Gastroesophageal sphincter (tissue), 4 donors: ENCODE measurements around the gene P2RY11. TPM values are rescaled to one million over a fixed set of nuclear protein-coding genes. Genes with fewer than 3 reads are reported as not detected.

Experiments used
- ATAC-seq: fragments of 150-250 bp; one replicate; pipeline ENCODE4 v1.9.1; 2016; ENCODE audit warnings: mild to moderate bottlenecking, moderate library complexity
- H3K27ac ChIP-seq, 4 donors: fragments of 200-600 bp; sonication (generic) in 3 of 4; 1 replicate in 3 of 4; 2 replicates in 1 of 4; pipeline ENCODE4 v1.5.1; 2016 to 2019
- H3K27me3 ChIP-seq: fragments of 200-600 bp; sonication (generic); one replicate; pipeline ENCODE4 v1.5.1; 2019
- H3K36me3 ChIP-seq, 2 donors: fragments of 200-600 bp; sonication (generic); one replicate each; pipeline ENCODE4 v1.5.1; 2019; ENCODE audit warnings: control low read depth in 1 of 2
- H3K4me1 ChIP-seq, 3 donors: fragments of 200-600 bp; sonication (generic); 1 replicate in 2 of 3; 2 replicates in 1 of 3; pipeline ENCODE4 v1.5.1; 2016 to 2019; ENCODE audit warnings: control low read depth in 2 of 3
- H3K4me3 ChIP-seq, 2 donors: fragments of 200-600 bp; sonication (generic); one replicate each; pipeline ENCODE4 v1.5.1; 2019; ENCODE audit warnings: mild to moderate bottlenecking in 1 of 2, moderate library complexity in 1 of 2
- H3K9me3 ChIP-seq, 3 donors: fragments of 200-600 bp; sonication (generic); one replicate each; pipeline ENCODE4 v1.5.1; 2017 to 2019; ENCODE audit warnings: control low read depth in 2 of 3
- EP300 ChIP-seq: sonication (generic); formaldehyde crosslinking; IDR thresholded peaks from one replicate; pipeline ENCODE4 v1.6.1; 2017; ENCODE audit warnings: antibody characterized with exemption, mild to moderate bottlenecking
- POLR2A ChIP-seq, 2 donors: fragments of 450-650 bp; IDR thresholded peaks; one replicate each; pipeline ENCODE4 v1.6.1; 2017; ENCODE audit warnings: antibody characterized with exemption in 2 of 2, mild to moderate bottlenecking in 2 of 2, moderate library complexity in 1 of 2
- POLR2AphosphoS5 ChIP-seq: sonication (generic); formaldehyde crosslinking; IDR thresholded peaks from one replicate; pipeline ENCODE4 v1.6.1; 2017; ENCODE audit warnings: antibody characterized with exemption
- WGBS, 2 donors: methylation state at CpG; one replicate each; pipeline ENCODE4 v1.1.5; 2018; ENCODE audit warnings: low coverage in 1 of 2; 5-methylcytosine and 5-hydroxymethylcytosine counted together
- total RNA-seq, 4 donors: library from RNA; depleted of rRNA; stranded (reverse); fragments of >200 nt; gene quantifications; one replicate each; pipeline ENCODE4 v1.1.0, GENCODE V29; 2016
- TF ChIP-seq, protein P1 (sequence below), 4 experiments: fragments of 200-600 bp in 2 of 4; fragments of 450-650 bp in 2 of 4; sonication (generic) in 1 of 4; IDR thresholded peaks; one replicate each; pipeline ENCODE4 v1.5.1; 2017 to 2019; ENCODE audit warnings: antibody characterized with exemption in 4 of 4, mild to moderate bottlenecking in 2 of 4, moderate library complexity in 2 of 4

P2RY11 gene
- total RNA-seq, 4 donors from 2014 or later = 0.96 to 15.7 (median 5.3) TPM

DNA sequence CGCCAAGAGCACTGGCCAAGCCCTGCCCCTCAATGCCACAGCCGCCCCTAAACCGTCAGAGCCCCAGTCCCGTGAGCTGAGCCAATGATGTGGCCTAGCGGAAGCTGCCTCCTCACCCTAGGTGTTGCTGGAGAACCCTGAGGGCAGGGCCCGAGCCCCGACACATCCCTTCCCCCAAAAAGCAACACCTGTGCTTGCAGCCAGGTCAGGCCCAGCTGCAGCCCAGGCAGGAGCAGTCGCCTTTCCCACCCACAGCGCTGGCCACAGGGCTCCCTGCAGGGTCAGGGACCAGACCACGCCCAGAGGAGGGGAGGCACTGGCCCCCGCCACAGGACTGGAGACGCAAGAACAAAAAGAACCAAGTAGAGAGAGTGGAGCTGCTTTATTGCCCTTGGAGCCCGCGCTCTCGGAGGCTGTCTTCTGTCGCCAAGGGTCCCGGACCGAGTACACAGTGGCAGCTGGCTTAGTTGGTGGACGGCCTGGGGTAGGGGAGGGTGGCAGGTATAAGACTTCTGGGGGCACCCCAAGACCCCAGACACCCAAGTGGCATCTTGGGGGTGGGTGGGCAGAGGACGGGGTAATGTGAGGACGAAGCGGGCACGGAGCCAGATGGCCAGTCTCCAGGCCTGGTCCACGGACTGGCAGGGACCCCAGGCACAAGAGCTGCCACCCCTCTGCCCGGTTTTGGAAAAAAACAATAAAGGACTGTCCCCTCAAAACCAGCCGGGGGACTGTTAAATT is 3.3 kb downstream of the P2RY11 start:
- Histone ChIP-seq H3K4me1 (peaks cover 3 to 46% (median 13%) of the 10 kb centered on the region in 3 donors), H3K4me3 (no peak overlapping the region), H3K27me3 (no peaks in the 10 kb centered on the region), H3K27ac (no peak overlapping the region), H3K9me3 (no peaks in the 10 kb centered on the region), H3K36me3 (peaks cover 0 to 73% of the 10 kb centered on the region in 2 donors)
- TF ChIP-seq POLR2A (IDR thresholded peaks at IDR 0.05) = no peak
- TF ChIP-seq POLR2AphosphoS5 = peak; percentile 12
- no peak for ATAC-seq
- 40 to 84% methylated on average over 8 to 12 of the region's 26 CpGs for WGBS, 2 donors

DNA sequence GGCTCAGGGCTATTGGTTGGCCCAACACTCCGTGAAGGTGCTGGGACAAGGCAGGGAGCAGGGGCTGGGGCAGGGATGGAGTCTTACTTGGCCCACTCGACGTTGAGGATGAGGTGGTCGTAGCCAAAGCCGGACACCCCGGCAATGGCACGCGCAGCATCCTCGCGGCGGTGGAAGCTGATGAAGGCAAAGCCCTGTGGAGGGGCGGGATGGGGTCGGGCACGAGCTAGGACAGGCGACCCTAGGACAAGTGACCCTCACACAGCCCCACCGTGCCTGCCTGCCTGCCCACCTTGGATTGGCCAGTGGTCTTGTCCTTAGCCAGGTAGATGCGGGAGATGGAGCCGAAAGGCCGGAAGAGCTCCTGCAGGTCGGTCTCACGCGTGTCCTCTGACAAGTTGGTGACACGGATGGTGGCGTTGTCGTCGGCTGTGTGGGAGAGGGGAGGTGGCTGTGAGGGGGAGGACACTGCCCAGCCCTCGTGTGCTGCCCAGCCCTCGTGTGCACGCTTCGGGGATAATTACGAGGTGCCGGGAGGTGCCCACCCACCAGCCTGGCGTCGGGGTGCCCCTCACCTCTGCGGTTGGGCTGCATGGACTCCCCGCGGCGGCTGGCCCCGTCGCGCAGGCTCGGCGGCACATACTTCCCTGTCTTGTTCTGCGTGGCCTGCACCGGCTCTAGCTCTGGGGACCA is 4.0 kb downstream of the P2RY11 start:
- Histone ChIP-seq H3K27me3 (no peaks in the 10 kb centered on the region), H3K9me3 (no peaks in the 10 kb centered on the region), H3K27ac (no peak overlapping the region), H3K4me3 (no peak overlapping the region), H3K4me1 (peaks cover 3 to 54% (median 13%) of the 10 kb centered on the region in 3 donors), H3K36me3 (peaks cover 0 to 66% of the 10 kb centered on the region in 2 donors)
- TF ChIP-seq, protein P1, sequence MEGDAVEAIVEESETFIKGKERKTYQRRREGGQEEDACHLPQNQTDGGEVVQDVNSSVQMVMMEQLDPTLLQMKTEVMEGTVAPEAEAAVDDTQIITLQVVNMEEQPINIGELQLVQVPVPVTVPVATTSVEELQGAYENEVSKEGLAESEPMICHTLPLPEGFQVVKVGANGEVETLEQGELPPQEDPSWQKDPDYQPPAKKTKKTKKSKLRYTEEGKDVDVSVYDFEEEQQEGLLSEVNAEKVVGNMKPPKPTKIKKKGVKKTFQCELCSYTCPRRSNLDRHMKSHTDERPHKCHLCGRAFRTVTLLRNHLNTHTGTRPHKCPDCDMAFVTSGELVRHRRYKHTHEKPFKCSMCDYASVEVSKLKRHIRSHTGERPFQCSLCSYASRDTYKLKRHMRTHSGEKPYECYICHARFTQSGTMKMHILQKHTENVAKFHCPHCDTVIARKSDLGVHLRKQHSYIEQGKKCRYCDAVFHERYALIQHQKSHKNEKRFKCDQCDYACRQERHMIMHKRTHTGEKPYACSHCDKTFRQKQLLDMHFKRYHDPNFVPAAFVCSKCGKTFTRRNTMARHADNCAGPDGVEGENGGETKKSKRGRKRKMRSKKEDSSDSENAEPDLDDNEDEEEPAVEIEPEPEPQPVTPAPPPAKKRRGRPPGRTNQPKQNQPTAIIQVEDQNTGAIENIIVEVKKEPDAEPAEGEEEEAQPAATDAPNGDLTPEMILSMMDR (IDR thresholded peaks at IDR 0.05) = no peak
- TF ChIP-seq POLR2AphosphoS5 = peak; percentile 5
- WGBS, 2 donors = 74 to 86% methylated on average over 7 to 20 of the region's 45 CpGs
- no peak for ATAC-seq

DNA sequence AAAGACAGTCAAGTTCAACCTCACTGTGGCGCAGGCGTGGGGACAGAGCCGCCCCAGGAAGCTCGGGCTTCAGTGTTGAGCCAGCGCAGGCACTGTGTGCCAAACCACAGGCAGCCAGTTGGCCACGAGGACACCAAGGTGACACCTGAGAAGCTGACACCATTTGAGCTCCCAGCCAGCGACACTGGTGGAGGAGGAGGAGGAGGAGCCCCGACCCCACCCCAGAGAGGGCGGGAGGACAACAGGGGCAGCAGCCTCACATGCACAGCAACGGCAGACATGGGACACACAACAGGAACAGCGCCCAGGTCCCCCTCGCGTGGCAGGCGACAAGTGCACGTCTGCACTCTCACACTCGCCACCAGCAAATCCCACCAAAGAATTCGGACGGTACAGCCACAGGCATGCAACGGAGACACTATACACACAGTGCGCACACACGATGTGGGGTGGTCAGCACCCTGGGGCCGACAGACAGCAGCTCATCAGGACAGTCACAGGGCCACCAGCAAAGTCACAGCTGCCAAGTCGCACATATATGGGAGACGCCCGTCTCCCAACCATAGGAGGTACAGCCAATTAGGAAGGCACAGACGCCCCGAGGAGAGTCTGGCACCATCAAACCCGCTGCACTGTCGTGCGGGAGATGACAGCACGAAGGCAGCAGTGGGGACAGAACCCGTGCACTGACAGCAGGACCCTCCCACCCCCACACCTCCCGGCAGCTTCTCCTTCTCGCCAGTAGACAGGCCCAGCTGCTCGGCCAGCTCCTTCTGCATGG is 4.8 kb downstream of the P2RY11 start:
- ATAC-seq = no peak
- Histone ChIP-seq H3K4me1 (peaks cover 3 to 61% (median 13%) of the 10 kb centered on the region in 3 donors), H3K9me3 (no peaks in the 10 kb centered on the region), H3K4me3 (no peak overlapping the region), H3K27ac (no peak overlapping the region), H3K27me3 (no peaks in the 10 kb centered on the region), H3K36me3 (peaks cover 0 to 59% of the 10 kb centered on the region in 2 donors)
- TF ChIP-seq EP300 (no peak), POLR2AphosphoS5 (no peak)
- WGBS, 2 donors = no CpG with 5 or more reads among the region's 35 CpGs

DNA sequence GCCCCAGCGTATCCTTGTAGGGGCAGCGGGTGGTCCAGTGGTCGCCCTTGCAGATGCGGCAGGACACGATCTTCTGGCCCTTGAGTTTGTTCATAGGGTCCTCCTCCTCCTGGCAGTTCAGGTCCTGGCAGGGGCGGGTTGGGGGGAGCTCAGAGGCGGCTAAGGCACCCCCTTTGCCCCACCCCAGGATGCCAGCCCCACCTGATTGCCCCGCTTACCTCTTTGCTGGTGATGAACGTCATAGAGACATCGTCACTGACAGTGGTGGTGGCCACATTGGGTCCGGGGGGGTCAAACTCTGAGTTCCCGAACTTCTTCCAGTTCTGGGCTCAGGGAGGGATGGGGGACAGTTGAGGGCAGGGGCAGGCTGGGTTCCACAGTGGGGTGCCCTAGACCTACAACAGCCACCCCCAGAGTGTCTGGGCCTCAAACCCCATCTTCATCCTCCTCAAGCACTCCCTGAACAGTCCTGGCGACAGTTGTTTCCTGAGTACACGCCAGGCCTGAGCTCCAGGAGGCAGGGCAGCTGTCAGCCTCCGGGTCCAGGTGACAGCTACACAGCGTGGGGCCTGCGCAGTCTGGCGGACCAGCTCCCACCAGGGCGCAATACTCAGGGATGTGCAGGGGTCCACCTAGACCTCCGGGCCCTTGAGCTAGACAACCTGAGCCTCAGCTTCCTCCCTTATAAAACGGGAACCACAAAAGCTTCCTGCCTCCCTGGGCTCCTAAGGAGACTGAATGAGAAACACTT is 5.5 kb downstream of the P2RY11 start:
- Histone ChIP-seq H3K4me1 (peaks cover 3 to 67% (median 13%) of the 10 kb centered on the region in 3 donors), H3K27me3 (no peaks in the 10 kb centered on the region), H3K36me3 (peaks cover 0 to 51% of the 10 kb centered on the region in 2 donors), H3K9me3 (no peaks in the 10 kb centered on the region), H3K27ac (no peak overlapping the region), H3K4me3 (no peak overlapping the region)
- TF ChIP-seq POLR2A (IDR thresholded peaks at IDR 0.05) (no peak), POLR2AphosphoS5 (no peak), EP300 (no peak)
- TF ChIP-seq, protein P1 (IDR thresholded peaks at IDR 0.05) = no peak
- no peak for ATAC-seq
- no CpG with 5 or more reads among the region's 21 CpGs for WGBS, 2 donors

DNA sequence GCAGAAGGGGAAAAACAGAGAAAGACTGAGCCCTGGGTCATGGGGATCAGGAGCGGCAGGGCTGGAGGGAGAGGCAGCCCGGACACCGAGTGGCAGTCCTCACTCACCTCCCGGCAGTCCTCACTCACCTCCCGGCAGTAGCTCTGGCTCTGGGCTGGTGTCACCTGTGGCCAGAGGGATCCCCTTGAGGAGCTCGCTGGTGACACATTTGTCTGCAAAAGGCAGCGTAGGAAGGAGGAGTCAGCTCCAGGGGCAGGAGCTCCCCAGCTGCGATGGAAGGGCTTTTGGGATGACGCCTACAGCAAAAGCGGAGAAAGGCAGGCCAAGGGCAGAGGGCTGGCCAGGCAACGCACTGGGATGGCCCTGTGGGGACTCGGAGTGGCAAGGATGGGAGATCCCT is 7.5 kb downstream of the P2RY11 start:
- TF ChIP-seq POLR2A (IDR thresholded peaks at IDR 0.05) (no peak), EP300 (no peak), POLR2AphosphoS5 (no peak)
- TF ChIP-seq, protein P1 (IDR thresholded peaks at IDR 0.05) = no peak
- peaks cover 0 to 48% of the 10 kb centered on the region in 2 donors for H3K36me3 ChIP-seq
- peak overlapping the region; percentile 65 to 95 for H3K4me3 ChIP-seq
- H3K4me1 ChIP-seq = peaks cover 3 to 51% (median 9%) of the 10 kb centered on the region in 3 donors
- ATAC-seq = no peak
- no peaks in the 10 kb centered on the region for H3K27me3 ChIP-seq
- peak overlapping the region in 3 of 4 donors; percentile 83 to 86 (median 84) for H3K27ac ChIP-seq
- 11% methylated on average over 3 of the region's 12 CpGs; no CpG with 5 or more reads in 1 of the 2 donors for WGBS, 2 donors
- no peaks in the 10 kb centered on the region for H3K9me3 ChIP-seq
